Keratinocyte (primary cell): ENCODE results near the gene ARHGAP15. TPM values are rescaled to one million over a fixed set of nuclear protein-coding genes. Genes with fewer than 3 reads are reported as not detected.

Experiments used
- DNase-seq: peaks from one replicate; pipeline ENCODE4 v3.0.0-alpha.2; 2011; ENCODE audit warnings: low read depth, missing footprints, low spot score
- FAIRE-seq: peaks from 2 replicates; lab custom pipeline; 2011; peaks lifted over from hg19 to GRCh38; lab: Jason Lieb, UNC
- H2AFZ ChIP-seq: 2 replicates; pipeline ENCODE4 v1.6.0; 2012; ENCODE audit warnings: low read length, control low read depth, inconsistent platforms; ENCODE audit not compliant: control insufficient read depth
- H3K27ac ChIP-seq: 2 replicates; pipeline ENCODE4 v1.5.1; 2011; ENCODE audit warnings: low read length; ENCODE audit not compliant: control insufficient read depth, insufficient read depth
- H3K27me3 ChIP-seq: 3 replicates; pipeline ENCODE4 v1.6.0; 2011; ENCODE audit warnings: low read length; ENCODE audit not compliant: control insufficient read depth, insufficient read depth; ENCODE audit errors: extremely low read depth
- H3K36me3 ChIP-seq, 2 experiments: 2 replicates in 1 of 2; 3 replicates in 1 of 2; pipeline ENCODE4 v1.5.1; 2011; ENCODE audit warnings: low read length in 2 of 2, mild to moderate bottlenecking in 1 of 2; ENCODE audit not compliant: control insufficient read depth in 2 of 2, insufficient read depth in 2 of 2; ENCODE audit errors: extremely low read depth in 1 of 2
- H3K4me1 ChIP-seq: 3 replicates; pipeline ENCODE4 v1.5.1; 2011; ENCODE audit warnings: low read length; ENCODE audit not compliant: control insufficient read depth, insufficient read depth; ENCODE audit errors: extremely low read depth
- H3K4me2 ChIP-seq: 3 replicates; pipeline ENCODE4 v1.6.0; 2011; ENCODE audit warnings: low read depth, low read length; ENCODE audit not compliant: control insufficient read depth, insufficient read depth; ENCODE audit errors: extremely low read depth
- H3K4me3 ChIP-seq, 3 experiments: fragments of 200-600 bp in 1 of 3; sonication (generic) in 1 of 3; 2 replicates in 2 of 3; 3 replicates in 1 of 3; pipeline ENCODE4 v1.5.1; 2011 to 2016; ENCODE audit warnings: low read length in 3 of 3, mild to moderate bottlenecking in 3 of 3, control low read depth in 2 of 3, inconsistent platforms in 1 of 3, low read depth in 1 of 3, mixed read lengths in 1 of 3, mixed run types in 1 of 3, moderate library complexity in 1 of 3; ENCODE audit not compliant: control insufficient read depth in 2 of 3, insufficient read depth in 2 of 3; ENCODE audit errors: extremely low read depth in 1 of 3
- H3K79me2 ChIP-seq: 2 replicates; pipeline ENCODE4 v1.6.0; 2012; ENCODE audit warnings: low read length; ENCODE audit not compliant: control insufficient read depth, insufficient read depth
- H3K9ac ChIP-seq: 3 replicates; pipeline ENCODE4 v1.6.0; 2011; ENCODE audit warnings: low read length; ENCODE audit not compliant: control insufficient read depth, insufficient read depth; ENCODE audit errors: extremely low read depth
- H3K9me1 ChIP-seq: 3 replicates; pipeline ENCODE4 v1.6.0; 2011; ENCODE audit warnings: low read length; ENCODE audit not compliant: control insufficient read depth, insufficient read depth; ENCODE audit errors: extremely low read depth
- H3K9me3 ChIP-seq: 2 replicates; pipeline ENCODE4 v1.5.1; 2012; ENCODE audit warnings: low read depth, low read length; ENCODE audit not compliant: control insufficient read depth
- H4K20me1 ChIP-seq: 3 replicates; pipeline ENCODE4 v1.6.0; 2011; ENCODE audit warnings: low read length; ENCODE audit not compliant: control insufficient read depth, insufficient read depth; ENCODE audit errors: extremely low read depth
- EZH2 ChIP-seq: IDR thresholded peaks from one replicate; pipeline ENCODE4 v1.6.1; 2012; ENCODE audit warnings: inconsistent platforms, mild to moderate bottlenecking, low read length, moderate library complexity
- dilution Hi-C: fragments of 300-500 bp; cut with MboI; formaldehyde crosslinking; loops from one replicate; pipeline ENCODE4 v1.7.0; 2020; ENCODE audit warnings: low sequenced_read_pairs; ENCODE audit not compliant: extremely low pct_ligation_motif_present
- polyA plus RNA-seq, 5 experiments: library from polyadenylated mRNA; depleted of rRNA in 3 of 5; stranded (reverse) in 3 of 5; stranded (forward) in 1 of 5; unstranded in 1 of 5; fragments of >200 nt; gene quantifications; 1 replicate in 1 of 5; 2 replicates in 3 of 5; 3 replicates in 1 of 5; pipeline versions ENCODE4 v1.2.1 to v1.2.3, GENCODE V29; 2011 to 2012; ENCODE audit warnings: missing spikeins in 2 of 5, low read depth in 1 of 5, low replicate concordance in 1 of 5
- TF ChIP-seq, protein P1 (sequence below), 3 experiments: IDR thresholded peaks in 1 of 3; conservative IDR thresholded peaks in 1 of 3; optimal IDR thresholded peaks in 1 of 3; 2 replicates in 2 of 3; 3 replicates in 1 of 3; pipeline versions ENCODE3 to v1.5.1; 2011; ENCODE audit warnings: low read length in 3 of 3, mild to moderate bottlenecking in 3 of 3, moderate library complexity in 2 of 3, control low read depth in 1 of 3, inconsistent platforms in 1 of 3; ENCODE audit not compliant: insufficient read depth in 2 of 3; ENCODE audit errors: extremely low read depth in 1 of 3

The ARHGAP15 gene
- polyA plus RNA-seq, 1 donor (not counting 4 experiments of a cell fraction or from before 2014, with no cell fraction given), result not detected

DNA sequence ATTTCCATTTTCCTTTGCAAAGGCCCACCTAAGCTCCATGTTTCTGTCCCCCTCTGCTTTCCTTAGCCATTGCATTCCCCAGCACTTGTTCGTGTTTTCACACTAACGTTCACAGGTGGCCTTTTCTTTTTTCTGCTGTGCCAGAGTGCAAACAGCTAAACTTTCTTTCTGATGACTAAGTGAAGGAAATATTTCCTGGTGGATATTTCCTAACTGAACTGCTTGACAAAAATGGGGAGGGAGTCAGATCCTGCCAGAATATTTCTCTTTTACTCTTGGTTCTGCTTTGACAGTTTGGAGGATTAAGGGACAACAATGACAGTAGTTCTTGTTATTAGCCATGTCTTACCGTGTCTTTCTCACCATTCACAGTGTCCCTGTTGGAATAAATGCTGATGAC, 344.0 kb downstream of the ARHGAP15 start:
- no peaks in the 10 kb centered on the region for H3K9me3 ChIP-seq
- no peak overlapping the region for H3K9ac ChIP-seq
- H3K9me1 ChIP-seq, result no peaks in the 10 kb centered on the region
- TF ChIP-seq, protein P1, sequence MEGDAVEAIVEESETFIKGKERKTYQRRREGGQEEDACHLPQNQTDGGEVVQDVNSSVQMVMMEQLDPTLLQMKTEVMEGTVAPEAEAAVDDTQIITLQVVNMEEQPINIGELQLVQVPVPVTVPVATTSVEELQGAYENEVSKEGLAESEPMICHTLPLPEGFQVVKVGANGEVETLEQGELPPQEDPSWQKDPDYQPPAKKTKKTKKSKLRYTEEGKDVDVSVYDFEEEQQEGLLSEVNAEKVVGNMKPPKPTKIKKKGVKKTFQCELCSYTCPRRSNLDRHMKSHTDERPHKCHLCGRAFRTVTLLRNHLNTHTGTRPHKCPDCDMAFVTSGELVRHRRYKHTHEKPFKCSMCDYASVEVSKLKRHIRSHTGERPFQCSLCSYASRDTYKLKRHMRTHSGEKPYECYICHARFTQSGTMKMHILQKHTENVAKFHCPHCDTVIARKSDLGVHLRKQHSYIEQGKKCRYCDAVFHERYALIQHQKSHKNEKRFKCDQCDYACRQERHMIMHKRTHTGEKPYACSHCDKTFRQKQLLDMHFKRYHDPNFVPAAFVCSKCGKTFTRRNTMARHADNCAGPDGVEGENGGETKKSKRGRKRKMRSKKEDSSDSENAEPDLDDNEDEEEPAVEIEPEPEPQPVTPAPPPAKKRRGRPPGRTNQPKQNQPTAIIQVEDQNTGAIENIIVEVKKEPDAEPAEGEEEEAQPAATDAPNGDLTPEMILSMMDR (optimal IDR thresholded peaks at IDR 0.05 in 1 of 3, IDR thresholded peaks at IDR 0.05 in 1 of 3, conservative IDR thresholded peaks at IDR 0.05 in 1 of 3; ENCODE audit: extremely low read depth in 1 of 3, insufficient read depth in 2 of 3, low read length in 3 of 3), result no peak
- TF ChIP-seq EZH2, result no peak
- dilution Hi-C loops, result no loop called here
- no peak overlapping the region for H3K4me2 ChIP-seq
- H3K27ac ChIP-seq, result no peak overlapping the region
- no peaks in the 10 kb centered on the region for H3K27me3 ChIP-seq
- H3K79me2 ChIP-seq, result no peaks in the 10 kb centered on the region
- DNase-seq (no peak), FAIRE-seq (no peak)
- no peak overlapping the region for H3K4me3 ChIP-seq
- H4K20me1 ChIP-seq, result no peaks in the 10 kb centered on the region
- no peaks in the 10 kb centered on the region for H3K36me3 ChIP-seq
- no peaks in the 10 kb centered on the region for H3K4me1 ChIP-seq
- H2AFZ ChIP-seq, result no peak overlapping the region

DNA sequence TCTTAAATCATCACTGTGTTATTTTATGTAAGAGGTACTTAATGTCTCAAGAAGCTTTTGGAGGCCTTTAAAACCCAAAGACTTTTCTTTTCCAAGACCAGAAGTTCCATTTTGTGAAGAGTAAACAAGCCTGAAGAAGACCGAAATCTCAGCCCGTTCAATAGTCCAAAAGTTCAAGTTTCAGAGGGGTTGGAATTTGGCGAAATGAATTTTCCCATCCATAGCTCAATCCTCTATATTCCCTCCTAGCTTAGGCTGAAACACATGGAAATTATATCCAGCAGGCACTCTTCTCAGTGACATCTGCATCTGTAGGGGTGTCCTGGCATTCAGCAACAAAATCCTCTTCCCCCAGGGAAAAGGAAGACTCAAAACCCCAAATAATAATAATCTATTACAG, 344.6 kb downstream of the ARHGAP15 start:
- no peak for DNase-seq
- no peak overlapping the region for H3K27ac ChIP-seq

More for the DNA sequence above, 344.6 kb downstream of the ARHGAP15 start:
- Histone ChIP-seq H3K4me2 (no peak overlapping the region), H3K4me1 (no peaks in the 10 kb centered on the region), H3K9me1 (no peaks in the 10 kb centered on the region), H3K4me3 (no peak overlapping the region), H3K79me2 (no peaks in the 10 kb centered on the region), H3K9me3 (no peaks in the 10 kb centered on the region), H3K27me3 (no peaks in the 10 kb centered on the region), H3K9ac (no peak overlapping the region), H3K36me3 (no peaks in the 10 kb centered on the region), H2AFZ (no peak overlapping the region), H4K20me1 (no peaks in the 10 kb centered on the region)
- FAIRE-seq, result no peak
- no peak for TF ChIP-seq EZH2
- TF ChIP-seq, protein P1 (optimal IDR thresholded peaks at IDR 0.05 in 1 of 3, IDR thresholded peaks at IDR 0.05 in 1 of 3, conservative IDR thresholded peaks at IDR 0.05 in 1 of 3; ENCODE audit: extremely low read depth in 1 of 3, insufficient read depth in 2 of 3, low read length in 3 of 3), result no peak
- dilution Hi-C loops, result no loop called here
